ENCODE measurements around the gene LAG3.

The LAG3 gene

DNA sequence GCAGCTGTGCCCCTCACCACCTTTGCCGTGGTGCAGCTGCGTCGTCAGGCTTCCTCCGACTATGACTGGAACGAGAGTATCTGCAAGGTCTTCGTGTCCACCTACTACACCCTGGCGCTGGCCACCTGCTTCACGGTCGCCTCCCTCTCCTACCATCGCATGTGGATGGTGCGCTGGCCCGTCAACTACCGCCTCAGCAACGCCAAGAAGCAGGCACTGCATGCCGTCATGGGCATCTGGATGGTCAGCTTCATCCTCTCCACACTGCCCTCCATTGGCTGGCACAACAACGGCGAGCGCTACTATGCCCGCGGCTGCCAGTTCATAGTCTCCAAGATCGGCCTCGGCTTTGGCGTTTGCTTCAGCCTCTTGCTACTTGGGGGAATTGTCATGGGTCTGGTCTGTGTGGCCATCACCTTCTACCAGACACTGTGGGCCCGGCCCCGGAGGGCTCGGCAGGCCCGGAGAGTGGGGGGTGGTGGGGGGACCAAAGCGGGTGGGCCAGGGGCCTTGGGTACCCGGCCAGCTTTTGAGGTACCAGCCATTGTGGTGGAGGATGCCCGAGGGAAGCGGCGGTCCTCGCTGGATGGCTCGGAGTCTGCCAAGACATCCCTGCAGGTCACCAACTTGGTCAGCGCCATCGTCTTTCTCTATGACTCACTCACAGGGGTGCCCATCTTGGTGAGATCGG, 51.9 kb downstream of the LAG3 start:
- FAIRE-seq, result no peak

DNA sequence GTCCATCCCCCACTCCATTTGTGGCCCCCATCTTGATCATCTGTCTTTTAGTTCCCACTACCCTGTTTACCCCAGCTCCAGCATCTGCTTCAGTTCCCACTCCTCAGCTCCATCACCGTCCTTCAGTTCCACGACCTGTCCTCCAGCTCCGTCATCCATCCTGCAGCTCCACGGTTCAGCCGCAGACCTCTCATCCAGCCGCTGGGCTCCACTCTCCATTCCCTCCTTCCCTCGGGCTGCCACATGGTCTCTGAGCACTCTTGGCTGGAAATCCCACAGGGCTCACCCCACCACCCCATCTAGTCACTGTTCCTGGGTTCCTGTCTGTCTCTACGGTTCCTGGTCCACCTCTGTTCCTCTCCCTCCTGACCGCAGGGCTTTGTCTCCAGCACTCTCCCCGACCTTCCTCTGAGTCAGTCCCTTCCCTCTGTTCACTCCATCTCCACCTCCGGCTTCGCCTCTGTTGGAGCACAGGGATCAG, 52.6 kb downstream of the LAG3 start:
- no peak for FAIRE-seq

DNA sequence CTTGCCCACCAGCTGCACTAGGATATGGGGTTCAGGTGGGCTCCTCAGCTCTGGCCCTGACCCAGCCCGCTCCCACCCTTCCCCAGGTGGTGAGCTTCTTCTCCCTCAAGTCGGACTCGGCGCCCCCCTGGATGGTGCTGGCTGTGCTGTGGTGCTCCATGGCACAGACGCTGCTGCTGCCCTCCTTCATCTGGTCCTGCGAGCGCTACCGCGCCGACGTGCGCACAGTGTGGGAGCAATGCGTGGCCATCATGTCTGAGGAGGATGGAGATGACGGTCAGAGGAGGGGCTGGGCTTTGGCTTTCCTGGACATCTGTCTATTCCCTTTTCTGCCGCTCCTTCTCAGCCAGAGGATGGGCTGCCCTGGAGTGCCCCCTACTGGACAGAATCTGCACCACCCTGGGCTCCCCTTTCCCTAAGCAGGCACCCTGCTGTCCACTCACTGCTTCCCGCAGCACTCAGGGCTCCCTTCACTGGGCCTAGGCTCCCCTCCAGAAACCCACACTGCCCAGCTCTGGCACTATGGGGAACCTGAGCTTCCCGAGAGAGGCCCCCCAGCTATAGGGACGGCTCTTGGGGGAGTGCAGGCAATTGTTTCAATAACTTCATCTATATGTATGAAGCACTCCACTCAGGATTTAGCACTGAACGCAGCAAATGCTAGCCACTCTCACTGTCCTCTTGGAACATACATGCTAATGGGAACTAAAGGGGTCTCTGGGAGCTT, 53.2 kb downstream of the LAG3 start:
- FAIRE-seq, result no peak

DNA sequence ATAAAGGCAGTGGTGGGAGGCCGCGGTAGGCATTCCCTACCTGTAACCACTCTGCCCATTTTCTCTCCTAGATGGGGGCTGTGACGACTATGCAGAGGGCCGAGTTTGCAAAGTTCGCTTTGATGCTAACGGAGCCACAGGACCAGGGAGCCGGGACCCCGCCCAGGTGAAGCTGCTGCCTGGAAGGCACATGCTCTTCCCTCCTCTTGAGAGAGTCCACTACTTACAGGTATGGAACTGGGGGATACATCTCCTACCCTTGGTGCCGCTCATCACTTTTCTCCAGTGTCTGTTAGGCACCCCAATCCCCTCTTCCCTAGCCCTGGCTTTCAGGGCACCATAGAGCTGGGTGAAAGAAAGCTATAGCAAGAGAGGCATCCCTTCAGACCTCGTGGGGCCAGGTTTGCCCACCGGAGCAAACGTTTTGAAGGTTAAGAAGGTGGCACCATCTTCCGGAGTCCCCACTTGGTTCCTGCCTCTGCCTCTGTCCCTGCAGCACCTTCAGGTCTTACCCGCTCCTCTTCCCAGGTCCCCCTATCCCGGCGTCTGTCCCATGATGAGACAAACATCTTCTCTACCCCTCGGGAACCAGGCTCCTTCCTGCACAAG, 53.9 kb downstream of the LAG3 start:
- no peak for FAIRE-seq

DNA sequence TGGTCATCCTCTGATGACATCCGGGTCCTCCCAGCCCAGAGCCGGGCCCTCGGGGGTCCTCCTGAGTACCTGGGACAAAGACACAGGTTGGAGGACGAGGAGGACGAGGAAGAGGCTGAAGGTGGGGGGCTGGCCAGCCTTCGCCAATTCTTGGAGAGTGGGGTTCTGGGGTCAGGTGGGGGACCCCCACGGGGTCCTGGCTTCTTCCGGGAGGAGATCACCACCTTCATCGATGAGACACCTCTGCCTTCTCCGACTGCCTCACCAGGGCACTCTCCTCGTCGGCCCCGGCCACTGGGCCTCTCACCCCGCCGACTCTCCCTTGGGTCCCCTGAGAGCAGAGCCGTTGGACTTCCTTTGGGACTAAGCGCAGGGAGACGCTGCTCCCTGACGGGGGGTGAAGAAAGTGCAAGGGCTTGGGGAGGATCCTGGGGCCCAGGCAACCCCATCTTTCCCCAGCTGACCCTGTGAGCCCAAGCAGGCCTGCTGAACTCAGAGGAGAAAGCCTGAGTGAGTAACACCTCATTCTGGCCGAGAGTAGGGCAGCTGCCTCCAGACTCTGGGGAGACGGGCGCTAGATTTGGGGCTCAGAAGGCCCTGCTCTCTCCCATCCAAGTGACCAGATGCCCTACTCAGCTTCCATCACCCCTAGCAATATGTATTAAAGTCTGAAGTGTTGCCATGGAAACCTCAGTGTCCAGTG, 54.6 kb downstream of the LAG3 start:
- FAIRE-seq, result no peak

DNA sequence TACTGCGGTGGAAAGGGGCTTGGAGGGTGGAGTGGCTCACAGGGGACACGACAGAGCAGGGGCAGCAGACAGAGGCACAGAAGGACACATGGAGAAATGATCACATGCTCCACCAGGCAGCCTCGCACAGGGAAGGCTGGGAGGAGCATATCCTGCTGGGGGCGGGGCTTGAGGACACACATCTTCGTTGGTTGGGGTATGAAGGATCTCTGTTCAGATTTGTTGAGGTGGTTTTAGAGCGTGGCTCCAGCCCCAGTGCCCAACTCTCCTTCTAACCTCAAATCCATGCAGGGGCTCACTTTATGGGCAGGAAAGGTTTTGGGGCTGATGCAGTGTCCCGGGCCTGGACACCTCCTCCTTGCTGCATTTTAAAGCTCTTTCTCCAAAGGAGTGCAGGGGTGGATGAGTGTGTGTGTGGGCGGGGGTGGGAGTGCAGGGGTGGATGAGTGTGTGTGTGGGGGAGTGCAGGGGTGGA, 55.2 kb downstream of the LAG3 start:
- peak; percentile 50 for FAIRE-seq

Measured in endometrium (tissue), 2 donors.